ENCODE measurements around the gene APOL2.
A peak's percentile ranks its signal among the peaks of the same experiment; 100 is the strongest.
"Not testable (repeated sequence)": the region's sequence is repeated elsewhere in the genome, so short reads cannot be mapped to it uniquely, and the experiment has no call there.

The APOL2 gene

GRCh38 chr22:36238373-36239149, 766 bp downstream of the APOL2 start:
- peak; percentile 36 for DNase-seq

GRCh38 chr22:36237462-36238372, 1.6 kb downstream of the APOL2 start:
- DNase-seq: peak; percentile 32

GRCh38 chr22:36236388-36237319, 2.7 kb downstream of the APOL2 start:
- DNase-seq: no peak

GRCh38 chr22:36235585-36235984, 3.7 kb downstream of the APOL2 start:
- no peak for DNase-seq

GRCh38 chr22:36234919-36235318, 4.4 kb downstream of the APOL2 start:
- DNase-seq: no peak

GRCh38 chr22:36234213-36234612, 5.1 kb downstream of the APOL2 start:
- no peak for DNase-seq

- no peak for DNase-seq
Measured at GRCh38 chr22:36233796-36234195, 5.5 kb downstream of the APOL2 start.

- no peak for DNase-seq
Measured at GRCh38 chr22:36232715-36233401, 6.5 kb downstream of the APOL2 start.

GRCh38 chr22:36231051-36231450, 8.3 kb downstream of the APOL2 start:
- not testable (repeated sequence) for DNase-seq

- not testable (repeated sequence) for DNase-seq
Measured at GRCh38 chr22:36229649-36230048, 9.7 kb downstream of the APOL2 start.

- no peak for DNase-seq
Measured at GRCh38 chr22:36228944-36229343, 10.4 kb downstream of the APOL2 start.

- DNase-seq: not testable (repeated sequence)
Measured at GRCh38 chr22:36228369-36228768, 11.0 kb downstream of the APOL2 start.

GRCh38 chr22:36227806-36228205, 11.5 kb downstream of the APOL2 start:
- DNase-seq: no peak

- DNase-seq: peak; percentile 19
Measured at GRCh38 chr22:36227396-36227795, 11.9 kb downstream of the APOL2 start.

GRCh38 chr22:36226189-36226588, 13.1 kb downstream of the APOL2 start:
- no peak for DNase-seq

- DNase-seq: no peak
Measured at GRCh38 chr22:36225333-36225922, 13.9 kb downstream of the APOL2 start.

- DNase-seq: no peak
Measured at GRCh38 chr22:36224245-36224644, 15.1 kb downstream of the APOL2 start.

GRCh38 chr22:36223504-36223903, 15.8 kb downstream of the APOL2 start:
- DNase-seq: no peak

- DNase-seq: no peak
Measured at GRCh38 chr22:36222887-36223450, 16.4 kb downstream of the APOL2 start.

GRCh38 chr22:36221799-36222751, 17.3 kb downstream of the APOL2 start:
- peak; percentile 67 for DNase-seq
